ENCODE results near the gene DNA2. TPM values are rescaled to one million over a fixed set of nuclear protein-coding genes. Genes with fewer than 3 reads are reported as not detected.

The DNA2 gene
- total RNA-seq, 1 experiment from 2014 or later, result 43.4 TPM

- Mint-ChIP-seq H3K4me3 (no peak overlapping the region), H3K9me3 (no peaks in the 10 kb centered on the region), H3K4me1 (peaks cover 15 to 16% of the 10 kb centered on the region in 2 experiments), H3K27me3 (ENCODE audit: low read depth) (no peaks in the 10 kb centered on the region; the same call in 1 of the 2 replicates), H3K27ac (no peak overlapping the region), H3K36me3 (ENCODE audit: insufficient read depth in 1 of 3, low read depth in 3 of 3) (peaks cover 5 to 18% (median 15%) of the 10 kb centered on the region in 3 experiments; a peak in 5 of 7 replicates)
- Histone ChIP-seq H3K4me2 (ENCODE audit: insufficient read depth, insufficient read length, low read length) (no peak overlapping the region), H3K4ac (ENCODE audit: low read depth, low read length) (no peak overlapping the region), H3T11ph (ENCODE audit: low read length) (no peak overlapping the region), H4K20me1 (ENCODE audit: control insufficient read depth, insufficient read depth, insufficient read length) (no peaks in the 10 kb centered on the region), H3K27ac (ENCODE audit: insufficient read length, low read depth, low read length) (no peak overlapping the region), H3K9me3 (ENCODE audit: control insufficient read depth, low read depth, low read length) (no peaks in the 10 kb centered on the region), H4K5ac (ENCODE audit: insufficient read length, low read depth, low read length) (no peak overlapping the region), H3K9ac (ENCODE audit: extremely low read depth, insufficient read length, low read length) (no peak overlapping the region), H3K56ac (ENCODE audit: insufficient read length, low read depth, low read length) (no peak overlapping the region), H2BK15ac (ENCODE audit: low read depth, low read length) (no peak overlapping the region), H4K91ac (ENCODE audit: insufficient read length, low read depth, low read length) (no peak overlapping the region), H2AK5ac (ENCODE audit: insufficient read length, low read length) (no peak overlapping the region), H4K8ac (replicated peaks; ENCODE audit: insufficient read length, low read depth, low read length) (no peak overlapping the region), H2BK12ac (ENCODE audit: insufficient read length, low read depth, low read length) (no peak overlapping the region), H2BK120ac (ENCODE audit: low read depth, low read length, poor library complexity, severe bottlenecking) (no peak overlapping the region), H3K14ac (ENCODE audit: insufficient read depth, low read length) (no peak overlapping the region), H3K79me2 (ENCODE audit: insufficient read depth, low read length) (peaks cover 6% of the 10 kb centered on the region; the same call in 1 of the 2 replicates), H3K27me3 (ENCODE audit: insufficient read depth, low read length) (no peaks in the 10 kb centered on the region), H3K23me2 (ENCODE audit: insufficient read length, low read depth, low read length, poor library complexity, severe bottlenecking) (peaks cover 6% of the 10 kb centered on the region), H2BK5ac (ENCODE audit: insufficient read length, low read length) (no peak overlapping the region), H2AFZ (ENCODE audit: low read length) (no peak overlapping the region), H3K4me1 (ENCODE audit: insufficient read depth, low read length) (no peaks in the 10 kb centered on the region), H3K79me1 (ENCODE audit: insufficient read depth, low read depth, low read length, poor library complexity, severe bottlenecking) (no peaks in the 10 kb centered on the region), H3K23ac (ENCODE audit: insufficient read length, low read depth, low read length) (no peak overlapping the region), H2BK20ac (ENCODE audit: low read depth, low read length, poor library complexity, severe bottlenecking) (no peak overlapping the region), H3K18ac (ENCODE audit: insufficient read length, low read depth, low read length) (no peak overlapping the region)
- no CpG with 5 or more reads among the region's 1 CpG for WGBS (ENCODE audit: extremely low coverage, insufficient read length, low lambda C conversion rate)
- DNase-seq, result no peak
- TF ChIP-seq CTCF (conservative IDR thresholded peaks at IDR 0.05), result no peak
Observed at GRCh38 chr10:68402276-68402675, 69.5 kb downstream of the DNA2 start.

Measured in H9 (cell line).